Esophagus muscularis mucosa (tissue), 4 donors: ENCODE results near the gene MYO1G. TPM values are rescaled to one million over a fixed set of nuclear protein-coding genes. Genes with fewer than 3 reads are reported as not detected.

ENCODE experiments used
- DNase-seq: peaks from one replicate; pipeline ENCODE4 v3.0.0-alpha.2; 2017; ENCODE audit errors: extremely low spot score
- H3K27ac ChIP-seq, 4 donors: fragments of 200-600 bp; sonication (generic); replicated peaks in 1 of 4; 1 replicate in 3 of 4; 2 replicates in 1 of 4; pipeline ENCODE4 v1.5.1; 2016 to 2019; ENCODE audit warnings: mild to moderate bottlenecking in 1 of 4
- H3K27me3 ChIP-seq, 4 donors: fragments of 200-600 bp; sonication (generic); one replicate each; pipeline versions ENCODE4 v1.5.1 to v1.6.0; 2016 to 2019
- H3K36me3 ChIP-seq, 4 donors: fragments of 200-600 bp; sonication (generic); one replicate each; pipeline ENCODE4 v1.5.1; 2016 to 2019
- H3K4me1 ChIP-seq, 4 donors: fragments of 200-600 bp; sonication (generic); one replicate each; pipeline ENCODE4 v1.5.1; 2016 to 2019
- H3K4me3 ChIP-seq, 4 donors: fragments of 200-600 bp; sonication (generic); 1 replicate in 2 of 4; 2 replicates in 2 of 4; pipeline ENCODE4 v1.5.1; 2016 to 2019; ENCODE audit warnings: mild to moderate bottlenecking in 4 of 4, moderate library complexity in 1 of 4
- H3K9me3 ChIP-seq, 4 donors: fragments of 200-600 bp; sonication (generic); 1 replicate in 3 of 4; 2 replicates in 1 of 4; pipeline ENCODE4 v1.5.1; 2016 to 2019
- CTCF ChIP-seq, 3 experiments: fragments of 200-600 bp in 2 of 3; fragments of 450-650 bp in 1 of 3; sonication (generic) in 2 of 3; IDR thresholded peaks; one replicate each; pipeline ENCODE4 v1.5.1; 2017 to 2019; ENCODE audit warnings: antibody characterized with exemption in 3 of 3, mild to moderate bottlenecking in 2 of 3, moderate library complexity in 1 of 3
- EP300 ChIP-seq: sonication (generic); formaldehyde crosslinking; IDR thresholded peaks from one replicate; pipeline ENCODE4 v1.6.1; 2017; ENCODE audit warnings: antibody characterized with exemption
- POLR2A ChIP-seq: fragments of 450-650 bp; IDR thresholded peaks from one replicate; pipeline ENCODE4 v1.6.1; 2017; ENCODE audit warnings: antibody characterized with exemption, moderate library complexity, mild to moderate bottlenecking, low read depth
- POLR2AphosphoS5 ChIP-seq, 2 donors: sonication (generic); formaldehyde crosslinking; IDR thresholded peaks; one replicate each; pipeline ENCODE4 v1.6.1; 2017; ENCODE audit warnings: antibody characterized with exemption in 2 of 2
- WGBS: methylation state at CpG from one replicate; pipeline ENCODE4 v1.1.5; 2018; 5-methylcytosine and 5-hydroxymethylcytosine counted together
- intact Hi-C: fragments of 100-400 bp; cut with DNase I; formaldehyde crosslinking; loops from one replicate; pipeline ENCODE4 v1.15.1; 2023
- total RNA-seq, 4 donors: library from RNA; depleted of rRNA; stranded (reverse); fragments of >200 nt; gene quantifications; one replicate each; pipeline versions ENCODE4 v1.1.0 to v1.2.1, GENCODE V29; 2016

The MYO1G gene
- total RNA-seq, 4 donors from 2014 or later: 0.78 to 6.8 (median 3.1) TPM

GRCh38 chr7:45017253-45017652, 38.4 kb upstream of the MYO1G start:
- H3K27ac ChIP-seq: no peak overlapping the region
- H3K27me3 ChIP-seq: no peaks in the 10 kb centered on the region
- intact Hi-C loops: no loop called here
- peaks cover 0 to 11% (median 2%) of the 10 kb centered on the region in 4 donors for H3K4me1 ChIP-seq
- H3K36me3 ChIP-seq: peaks cover 0 to 9% (median 4%) of the 10 kb centered on the region in 4 donors
- no peaks in the 10 kb centered on the region for H3K9me3 ChIP-seq
- 63% methylated on average over 3 of the region's 3 CpGs for WGBS
- no peak for TF ChIP-seq CTCF (IDR thresholded peaks at IDR 0.05)
- no peak for TF ChIP-seq POLR2A
- TF ChIP-seq POLR2AphosphoS5 (IDR thresholded peaks at IDR 0.05): no peak
- TF ChIP-seq EP300: no peak
- no peak for DNase-seq
- H3K4me3 ChIP-seq: no peak overlapping the region

GRCh38 chr7:45015313-45015712, 36.5 kb upstream of the MYO1G start:
- Histone ChIP-seq H3K36me3 (peaks cover 0 to 9% (median 4%) of the 10 kb centered on the region in 4 donors), H3K9me3 (no peaks in the 10 kb centered on the region), H3K4me1 (peaks cover 0 to 11% (median 2%) of the 10 kb centered on the region in 4 donors), H3K27ac (no peak overlapping the region), H3K27me3 (no peaks in the 10 kb centered on the region), H3K4me3 (no peak overlapping the region)
- TF ChIP-seq CTCF (IDR thresholded peaks at IDR 0.05): no peak
- TF ChIP-seq POLR2AphosphoS5 (IDR thresholded peaks at IDR 0.05): no peak
- no peak for TF ChIP-seq EP300
- DNase-seq: no peak
- WGBS: 69% methylated on average over 1 of the region's 1 CpG
- intact Hi-C loops: no loop called here

DNA sequence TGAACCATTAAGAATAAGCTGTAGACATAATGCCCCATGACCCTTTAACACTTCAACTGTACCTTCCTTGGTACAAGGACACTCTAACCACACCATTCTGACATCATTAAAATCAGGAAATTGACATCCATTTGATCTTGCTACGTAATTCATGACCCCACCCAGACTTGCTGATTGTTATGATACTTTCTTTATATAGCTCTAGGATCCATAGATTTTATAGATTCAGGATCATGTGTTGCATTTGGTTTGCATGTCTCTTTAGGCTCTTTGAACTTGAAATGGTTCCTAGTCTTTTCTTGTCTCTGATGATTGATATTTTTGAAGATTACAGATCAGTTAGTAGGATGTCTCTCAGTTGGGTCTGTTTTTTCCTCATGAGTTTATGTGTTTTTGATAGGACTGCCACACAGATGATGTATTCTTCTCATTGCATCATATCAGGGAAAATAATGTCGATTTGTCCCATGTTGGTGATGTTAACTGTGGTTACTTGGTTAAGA, 34.7 kb upstream of the MYO1G start:
- Histone ChIP-seq H3K27me3 (no peaks in the 10 kb centered on the region), H3K9me3 (no peaks in the 10 kb centered on the region), H3K4me1 (peaks cover 0 to 11% (median 2%) of the 10 kb centered on the region in 4 donors), H3K36me3 (no peaks in the 10 kb centered on the region), H3K4me3 (no peak overlapping the region), H3K27ac (no peak overlapping the region)
- TF ChIP-seq POLR2AphosphoS5 (IDR thresholded peaks at IDR 0.05) (no peak), EP300 (no peak), CTCF (IDR thresholded peaks at IDR 0.05) (no peak), POLR2A (no peak)
- intact Hi-C loops: no loop called here
- 93% methylated on average over 2 of the region's 2 CpGs for WGBS
- no peak for DNase-seq

DNA sequence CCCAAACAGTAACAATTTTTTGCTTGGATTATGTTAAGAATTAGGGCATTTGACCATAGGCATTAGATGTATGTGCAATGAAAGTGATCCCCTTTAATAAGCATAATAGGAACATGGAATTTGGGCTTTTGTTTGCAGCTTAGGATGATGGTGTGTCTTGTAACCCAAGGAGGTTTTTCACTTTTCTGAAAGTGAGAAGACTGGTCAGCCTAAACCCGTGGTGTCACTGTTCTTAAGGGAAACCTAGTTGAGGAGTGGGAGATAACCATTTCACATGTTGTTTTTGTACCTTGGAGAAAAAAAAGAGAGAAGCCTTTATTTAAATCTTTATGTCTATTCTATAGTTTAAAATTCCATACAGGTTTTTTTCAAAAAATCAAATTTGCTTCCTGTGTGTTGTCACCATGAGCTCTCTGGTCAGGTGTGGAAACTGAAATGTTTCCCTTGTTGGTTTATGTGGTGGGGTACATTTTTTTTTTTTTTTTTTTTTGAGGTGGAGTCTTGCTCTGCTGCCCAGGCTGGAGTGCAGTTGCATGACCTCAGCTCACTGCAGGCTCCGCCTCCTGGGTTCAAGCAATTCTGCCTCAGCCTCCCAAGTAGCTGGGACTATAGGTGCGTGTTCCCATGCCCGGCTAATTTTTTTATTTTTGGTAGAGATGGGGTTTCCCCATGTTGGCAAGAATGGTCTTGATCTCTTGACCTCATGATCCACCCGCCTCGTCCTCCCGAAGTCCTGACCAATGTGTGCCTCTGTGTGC, 28.9 kb upstream of the MYO1G start:
- intact Hi-C loops: loop anchor here (10.0 kb wide), 1 partner anchor 77 kb away; the partner anchor contains the start of gene NACAD
- WGBS: 89% methylated on average over 7 of the region's 7 CpGs
- H3K4me1 ChIP-seq: peaks cover 0 to 11% (median 6%) of the 10 kb centered on the region in 4 donors
- DNase-seq: no peak
- no peak overlapping the region for H3K4me3 ChIP-seq
- peaks cover 0 to 4% (median 0%) of the 10 kb centered on the region in 4 donors for H3K36me3 ChIP-seq
- H3K27ac ChIP-seq: no peak overlapping the region
- TF ChIP-seq POLR2A (no peak), POLR2AphosphoS5 (IDR thresholded peaks at IDR 0.05) (no peak), CTCF (IDR thresholded peaks at IDR 0.05) (no peak), EP300 (no peak)
- H3K9me3 ChIP-seq: no peaks in the 10 kb centered on the region
- H3K27me3 ChIP-seq: no peaks in the 10 kb centered on the region
